GM12801 (cell line): ENCODE results near the gene TAF11L13.
"Not testable (repeated sequence)": the region's sequence is repeated elsewhere in the genome, so short reads cannot be mapped to it uniquely, and the experiment has no call there.

Experiments
- TF ChIP-seq, protein P1 (sequence below): IDR thresholded peaks from one replicate; pipeline ENCODE4 v1.5.1; 2011; ENCODE audit warnings: control low read depth; ENCODE audit not compliant: insufficient read length; ENCODE audit errors: extremely low read depth

The TAF11L13 gene

DNA sequence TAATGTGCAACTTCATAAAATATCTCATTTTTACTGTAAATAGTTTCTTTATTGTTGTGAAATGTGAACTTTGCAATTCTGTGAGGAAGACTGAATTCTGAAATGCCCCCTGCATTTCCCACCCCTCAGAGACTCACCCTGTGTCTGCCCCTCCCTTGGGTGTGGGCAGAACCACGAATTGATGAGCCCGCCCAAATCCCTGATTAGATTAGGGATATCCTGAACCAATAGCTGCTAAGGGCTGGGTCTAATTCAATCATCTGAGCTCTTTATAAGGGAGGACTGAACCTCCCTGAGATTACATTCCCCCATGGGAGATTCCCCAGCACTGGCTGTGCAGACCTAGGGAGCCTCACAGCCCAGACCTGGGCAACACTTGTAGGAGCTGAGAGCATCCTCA lies 21.8 kb upstream of the TAF11L13 start, which contains the start of gene TAF11L12:
Gene TAF11L12, plus strand, starts transcription at position 301 of the 400 bp plus-strand sequence.
- TF ChIP-seq, protein P1, sequence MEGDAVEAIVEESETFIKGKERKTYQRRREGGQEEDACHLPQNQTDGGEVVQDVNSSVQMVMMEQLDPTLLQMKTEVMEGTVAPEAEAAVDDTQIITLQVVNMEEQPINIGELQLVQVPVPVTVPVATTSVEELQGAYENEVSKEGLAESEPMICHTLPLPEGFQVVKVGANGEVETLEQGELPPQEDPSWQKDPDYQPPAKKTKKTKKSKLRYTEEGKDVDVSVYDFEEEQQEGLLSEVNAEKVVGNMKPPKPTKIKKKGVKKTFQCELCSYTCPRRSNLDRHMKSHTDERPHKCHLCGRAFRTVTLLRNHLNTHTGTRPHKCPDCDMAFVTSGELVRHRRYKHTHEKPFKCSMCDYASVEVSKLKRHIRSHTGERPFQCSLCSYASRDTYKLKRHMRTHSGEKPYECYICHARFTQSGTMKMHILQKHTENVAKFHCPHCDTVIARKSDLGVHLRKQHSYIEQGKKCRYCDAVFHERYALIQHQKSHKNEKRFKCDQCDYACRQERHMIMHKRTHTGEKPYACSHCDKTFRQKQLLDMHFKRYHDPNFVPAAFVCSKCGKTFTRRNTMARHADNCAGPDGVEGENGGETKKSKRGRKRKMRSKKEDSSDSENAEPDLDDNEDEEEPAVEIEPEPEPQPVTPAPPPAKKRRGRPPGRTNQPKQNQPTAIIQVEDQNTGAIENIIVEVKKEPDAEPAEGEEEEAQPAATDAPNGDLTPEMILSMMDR: not testable (repeated sequence)

DNA sequence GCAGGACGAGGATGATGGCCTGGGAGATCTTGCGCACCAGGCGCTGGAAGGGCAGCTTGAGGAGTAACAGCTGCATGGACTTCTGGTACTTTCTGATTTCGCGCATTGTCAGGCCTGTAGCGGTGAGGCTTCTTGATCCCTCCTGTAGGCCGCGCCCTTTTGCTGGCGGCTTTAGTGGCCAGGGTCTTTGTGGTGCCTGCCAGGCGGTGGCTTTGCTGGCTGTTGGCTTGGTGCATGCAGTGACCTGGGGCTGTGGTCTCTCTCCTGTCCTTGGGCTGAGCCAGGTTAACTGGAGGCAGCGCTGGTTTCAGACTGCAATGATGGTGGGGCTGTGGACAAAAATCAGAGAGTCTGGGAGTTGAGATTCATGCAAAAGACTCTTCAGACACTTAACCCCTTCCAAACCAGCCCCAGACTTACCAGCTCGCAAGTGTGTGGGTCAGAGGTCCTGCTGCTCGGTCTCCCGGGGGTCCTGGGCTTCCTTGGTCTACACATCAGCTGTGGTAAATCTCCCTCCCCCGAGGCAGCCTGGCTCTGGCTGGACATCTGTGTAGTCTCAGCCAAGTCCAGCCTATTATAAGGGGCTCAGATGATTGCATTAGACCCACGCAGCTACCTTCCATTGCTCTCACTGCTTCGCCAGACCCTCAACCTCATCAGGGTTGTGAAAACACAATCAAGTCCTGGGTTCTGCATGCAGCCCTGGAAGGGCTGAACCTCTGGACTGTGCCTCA lies 16.8 kb upstream of the TAF11L13 start:
- TF ChIP-seq, protein P1: no peak

DNA sequence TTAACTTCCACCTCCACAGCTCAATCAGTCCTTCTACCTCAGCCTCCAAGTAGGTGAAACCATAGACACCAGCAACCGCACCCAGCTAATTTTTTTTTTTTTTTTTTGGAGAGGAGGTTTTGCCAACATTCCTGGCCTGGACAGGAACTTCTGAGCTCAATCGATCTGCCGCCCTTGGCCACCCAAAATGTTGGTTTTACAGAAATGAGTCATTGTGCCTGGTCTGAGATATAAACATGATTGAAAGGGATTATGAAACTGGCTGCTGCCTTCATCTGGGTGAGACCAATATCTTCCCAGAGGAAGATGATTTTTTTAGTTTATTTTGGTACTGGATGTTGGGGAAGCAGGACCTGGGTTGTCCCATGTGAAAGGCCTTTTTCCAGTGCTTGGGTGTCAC lies 12.5 kb upstream of the TAF11L13 start:
- TF ChIP-seq, protein P1: no peak

DNA sequence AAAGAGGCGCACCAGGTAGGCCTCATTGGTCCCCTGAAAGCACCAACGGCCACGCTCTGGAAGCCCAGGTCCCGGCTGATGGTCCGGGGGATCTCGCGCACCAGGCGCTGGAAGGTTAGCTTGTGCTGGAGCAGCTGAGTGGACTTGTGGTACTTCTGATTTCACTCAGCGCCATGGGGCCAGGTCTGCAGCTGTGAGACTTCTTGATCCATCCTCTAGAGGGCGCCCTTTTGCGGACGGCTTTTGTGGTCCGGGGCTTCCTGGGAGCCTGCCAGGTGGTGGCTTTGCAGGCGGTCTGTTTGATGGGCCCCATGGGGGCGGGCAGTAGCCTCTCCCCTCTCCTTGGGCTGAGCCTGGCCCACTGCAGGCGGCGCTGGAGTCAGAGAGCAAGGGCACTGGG lies 11.3 kb upstream of the TAF11L13 start:
- TF ChIP-seq, protein P1: no peak

DNA sequence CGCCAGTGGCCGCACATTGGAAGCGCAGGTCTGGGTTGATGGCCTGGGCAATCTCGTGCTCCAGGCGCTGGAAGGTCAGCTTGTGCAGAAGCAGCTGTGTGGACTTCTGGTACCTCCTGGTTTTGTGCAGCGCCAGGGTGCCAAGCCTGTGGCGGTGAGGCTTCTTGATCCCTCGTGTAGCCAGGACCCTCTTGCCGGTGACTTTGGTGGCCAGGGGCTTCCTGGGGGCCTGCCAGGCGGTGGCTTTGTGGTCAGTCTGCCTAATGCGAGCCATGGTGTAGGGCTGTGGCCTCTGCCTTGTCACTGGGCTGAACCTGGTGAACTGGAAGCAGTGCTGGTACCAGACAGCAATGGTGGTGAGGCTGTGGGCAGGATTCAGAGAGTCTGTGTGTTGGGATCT lies 6.2 kb upstream of the TAF11L13 start:
- TF ChIP-seq, protein P1: no peak

DNA sequence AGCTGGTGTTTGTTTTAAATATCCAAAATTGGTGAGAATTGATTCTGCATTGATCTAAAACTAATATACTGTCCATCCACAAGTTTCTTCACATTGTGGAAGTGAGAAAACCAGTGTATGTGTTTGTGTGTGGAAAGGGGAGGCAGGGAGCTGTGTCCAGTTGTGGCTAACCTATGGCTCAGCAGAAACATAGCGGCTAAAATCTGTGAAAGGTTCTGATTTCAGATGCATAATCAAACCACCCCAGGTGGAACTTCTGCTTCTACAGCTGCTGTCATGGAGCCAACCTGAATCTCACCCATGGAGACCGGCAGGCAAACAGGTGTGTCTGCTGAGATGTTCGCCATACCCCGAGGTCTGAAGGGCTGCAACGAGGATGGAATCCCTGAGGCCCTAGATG lies 2.3 kb downstream of the TAF11L13 start, which contains the start of gene TAF11L14:
Gene TAF11L14, plus strand, starts transcription at position 301 of the 400 bp plus-strand sequence.
- TF ChIP-seq, protein P1: no peak

DNA sequence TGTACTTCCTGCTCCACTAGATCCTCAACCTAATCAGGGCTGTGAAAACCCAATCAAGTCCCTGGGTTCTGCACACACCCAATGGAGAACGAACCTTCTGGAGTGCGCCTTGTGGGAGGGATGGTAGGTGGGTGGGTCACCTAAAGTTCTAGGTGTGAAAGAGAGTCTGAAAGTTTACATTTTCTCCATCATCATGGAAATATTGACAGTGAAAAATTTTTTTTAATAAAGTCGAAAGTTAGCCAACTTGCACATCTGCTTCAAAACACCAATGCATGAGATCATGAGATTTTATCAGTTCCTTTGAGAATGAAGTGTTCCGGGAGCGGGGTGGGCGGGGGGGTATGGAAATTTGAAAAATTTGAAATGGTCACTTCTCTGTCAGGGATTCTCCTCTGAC lies 24.0 kb downstream of the TAF11L13 start:
- TF ChIP-seq, protein P1: no peak
